GM12875 (cell line): ENCODE results near the gene TRPC1.
"Not testable (repeated sequence)": the region's sequence is repeated elsewhere in the genome, so short reads cannot be mapped to it uniquely, and the experiment has no call there.

Experiments
- H3K4me3 ChIP-seq: one replicate; pipeline ENCODE4 v1.5.1; 2011; ENCODE audit warnings: low read depth, low read length, control low read depth
- CTCF ChIP-seq: IDR thresholded peaks from 2 replicates; pipeline ENCODE4 v1.5.1; 2011; ENCODE audit warnings: low read depth, mild to moderate bottlenecking, control low read depth, inconsistent platforms, low read length, moderate library complexity, borderline replicate concordance; ENCODE audit not compliant: insufficient read depth

The TRPC1 gene

GRCh38 chr3:142725357-142725739 lies 1.5 kb downstream of the TRPC1 start:
- no peak for TF ChIP-seq CTCF
- H3K4me3 ChIP-seq, result no peak overlapping the region

GRCh38 chr3:142726017-142726416 lies 2.2 kb downstream of the TRPC1 start:
- TF ChIP-seq CTCF, result no peak

GRCh38 chr3:142732066-142732465 lies 8.2 kb downstream of the TRPC1 start:
- no peak overlapping the region for H3K4me3 ChIP-seq
- TF ChIP-seq CTCF, result no peak

More at GRCh38 chr3:142726017-142726416, 2.2 kb downstream of the TRPC1 start:
- H3K4me3 ChIP-seq, result no peak overlapping the region

GRCh38 chr3:142734834-142735233 lies 11.0 kb downstream of the TRPC1 start:
- no peak for TF ChIP-seq CTCF

GRCh38 chr3:142735462-142735861 lies 11.6 kb downstream of the TRPC1 start:
- TF ChIP-seq CTCF, result no peak

More at GRCh38 chr3:142734834-142735233, 11.0 kb downstream of the TRPC1 start:
- no peak overlapping the region for H3K4me3 ChIP-seq

GRCh38 chr3:142738396-142738795 lies 14.6 kb downstream of the TRPC1 start:
- no peak overlapping the region for H3K4me3 ChIP-seq
- no peak for TF ChIP-seq CTCF

More at GRCh38 chr3:142735462-142735861, 11.6 kb downstream of the TRPC1 start:
- H3K4me3 ChIP-seq, result no peak overlapping the region

GRCh38 chr3:142746646-142747045 lies 22.8 kb downstream of the TRPC1 start:
- no peak for TF ChIP-seq CTCF
- no peak overlapping the region for H3K4me3 ChIP-seq

GRCh38 chr3:142750531-142750930 lies 26.7 kb downstream of the TRPC1 start:
- H3K4me3 ChIP-seq, result not testable (repeated sequence)

- H3K4me3 ChIP-seq, result not testable (repeated sequence)
These were observed 28.8 kb downstream of the TRPC1 start for GRCh38 chr3:142752605-142753004.
